Fibroblast of lung (primary cell): ENCODE results near the gene IKZF2.

Experiments
- EZH2 ChIP-seq: IDR thresholded peaks from 2 replicates; pipeline ENCODE4 v1.5.1; 2012; ENCODE audit warnings: low read length, control low read depth, mild to moderate bottlenecking; ENCODE audit errors: missing control alignments
- TF ChIP-seq, protein P1 (sequence below), 2 donors: IDR thresholded peaks in 1 of 2; conservative IDR thresholded peaks in 1 of 2; 1 replicate in 1 of 2; 2 replicates in 1 of 2; pipeline ENCODE4 v1.5.1; 2011 to 2012; ENCODE audit warnings: low read length in 2 of 2, control low read depth in 1 of 2, inconsistent platforms in 1 of 2, low read depth in 1 of 2, mild to moderate bottlenecking in 1 of 2

DNA sequence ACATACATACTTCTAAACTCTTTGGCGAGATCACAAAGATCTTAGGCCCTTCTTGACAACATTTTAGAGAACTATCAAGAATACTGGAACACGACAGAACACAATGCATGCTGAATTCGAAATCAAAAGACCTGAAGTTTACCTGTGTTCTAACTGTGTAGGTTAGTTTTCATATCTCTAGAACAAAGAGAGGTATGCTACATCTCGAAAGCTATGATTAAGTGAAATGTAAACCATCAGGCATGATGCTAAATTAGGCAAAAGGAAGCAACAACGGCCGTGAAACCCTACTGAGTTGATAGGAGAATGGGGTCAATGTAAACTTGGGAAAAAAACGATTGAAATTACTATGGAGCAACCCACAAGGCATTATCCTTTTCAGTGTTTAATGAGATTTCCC, 43.7 kb downstream of the IKZF2 start:
- TF ChIP-seq, protein P1, sequence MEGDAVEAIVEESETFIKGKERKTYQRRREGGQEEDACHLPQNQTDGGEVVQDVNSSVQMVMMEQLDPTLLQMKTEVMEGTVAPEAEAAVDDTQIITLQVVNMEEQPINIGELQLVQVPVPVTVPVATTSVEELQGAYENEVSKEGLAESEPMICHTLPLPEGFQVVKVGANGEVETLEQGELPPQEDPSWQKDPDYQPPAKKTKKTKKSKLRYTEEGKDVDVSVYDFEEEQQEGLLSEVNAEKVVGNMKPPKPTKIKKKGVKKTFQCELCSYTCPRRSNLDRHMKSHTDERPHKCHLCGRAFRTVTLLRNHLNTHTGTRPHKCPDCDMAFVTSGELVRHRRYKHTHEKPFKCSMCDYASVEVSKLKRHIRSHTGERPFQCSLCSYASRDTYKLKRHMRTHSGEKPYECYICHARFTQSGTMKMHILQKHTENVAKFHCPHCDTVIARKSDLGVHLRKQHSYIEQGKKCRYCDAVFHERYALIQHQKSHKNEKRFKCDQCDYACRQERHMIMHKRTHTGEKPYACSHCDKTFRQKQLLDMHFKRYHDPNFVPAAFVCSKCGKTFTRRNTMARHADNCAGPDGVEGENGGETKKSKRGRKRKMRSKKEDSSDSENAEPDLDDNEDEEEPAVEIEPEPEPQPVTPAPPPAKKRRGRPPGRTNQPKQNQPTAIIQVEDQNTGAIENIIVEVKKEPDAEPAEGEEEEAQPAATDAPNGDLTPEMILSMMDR (conservative IDR thresholded peaks at IDR 0.05 in 1 of 2, IDR thresholded peaks at IDR 0.05 in 1 of 2; ENCODE audit: low read depth in 1 of 2, low read length in 2 of 2), result no peak
- no peak for TF ChIP-seq EZH2
